ENCODE results near the gene ZNF101. TPM values are rescaled to one million over a fixed set of nuclear protein-coding genes. Genes with fewer than 3 reads are reported as not detected.
"Not testable (repeated sequence)": the region's sequence is repeated elsewhere in the genome, so short reads cannot be mapped to it uniquely, and the experiment has no call there.

The ZNF101 gene
- polyA plus RNA-seq, 1 donor from 2014 or later: 12.2 TPM

DNA sequence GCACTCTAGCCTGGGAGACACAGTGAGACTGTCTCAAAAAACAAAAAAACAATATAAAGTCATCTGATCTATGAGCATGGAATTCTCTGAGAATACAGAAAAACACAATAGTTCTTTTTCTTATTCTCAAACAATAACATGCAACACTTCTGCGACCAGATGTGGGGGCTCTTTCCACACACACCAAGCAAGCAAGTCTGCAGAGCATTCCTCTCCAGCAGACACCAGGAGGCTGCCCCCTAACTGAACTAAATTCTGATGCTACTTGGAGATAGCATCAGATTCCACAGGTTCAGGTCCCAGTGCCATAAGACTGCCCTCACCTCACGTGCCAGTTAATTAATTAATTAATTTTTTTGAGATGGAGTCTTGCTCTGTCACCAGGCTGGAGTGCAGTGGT, 27.7 kb downstream of the ZNF101 start:
- TF ChIP-seq, protein P1, sequence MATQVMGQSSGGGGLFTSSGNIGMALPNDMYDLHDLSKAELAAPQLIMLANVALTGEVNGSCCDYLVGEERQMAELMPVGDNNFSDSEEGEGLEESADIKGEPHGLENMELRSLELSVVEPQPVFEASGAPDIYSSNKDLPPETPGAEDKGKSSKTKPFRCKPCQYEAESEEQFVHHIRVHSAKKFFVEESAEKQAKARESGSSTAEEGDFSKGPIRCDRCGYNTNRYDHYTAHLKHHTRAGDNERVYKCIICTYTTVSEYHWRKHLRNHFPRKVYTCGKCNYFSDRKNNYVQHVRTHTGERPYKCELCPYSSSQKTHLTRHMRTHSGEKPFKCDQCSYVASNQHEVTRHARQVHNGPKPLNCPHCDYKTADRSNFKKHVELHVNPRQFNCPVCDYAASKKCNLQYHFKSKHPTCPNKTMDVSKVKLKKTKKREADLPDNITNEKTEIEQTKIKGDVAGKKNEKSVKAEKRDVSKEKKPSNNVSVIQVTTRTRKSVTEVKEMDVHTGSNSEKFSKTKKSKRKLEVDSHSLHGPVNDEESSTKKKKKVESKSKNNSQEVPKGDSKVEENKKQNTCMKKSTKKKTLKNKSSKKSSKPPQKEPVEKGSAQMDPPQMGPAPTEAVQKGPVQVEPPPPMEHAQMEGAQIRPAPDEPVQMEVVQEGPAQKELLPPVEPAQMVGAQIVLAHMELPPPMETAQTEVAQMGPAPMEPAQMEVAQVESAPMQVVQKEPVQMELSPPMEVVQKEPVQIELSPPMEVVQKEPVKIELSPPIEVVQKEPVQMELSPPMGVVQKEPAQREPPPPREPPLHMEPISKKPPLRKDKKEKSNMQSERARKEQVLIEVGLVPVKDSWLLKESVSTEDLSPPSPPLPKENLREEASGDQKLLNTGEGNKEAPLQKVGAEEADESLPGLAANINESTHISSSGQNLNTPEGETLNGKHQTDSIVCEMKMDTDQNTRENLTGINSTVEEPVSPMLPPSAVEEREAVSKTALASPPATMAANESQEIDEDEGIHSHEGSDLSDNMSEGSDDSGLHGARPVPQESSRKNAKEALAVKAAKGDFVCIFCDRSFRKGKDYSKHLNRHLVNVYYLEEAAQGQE (IDR thresholded peaks at IDR 0.05; ENCODE audit: borderline replicate concordance): no peak
- no peak for TF ChIP-seq MXI1 (conservative IDR thresholded peaks at IDR 0.05; ENCODE audit: poor library complexity, severe bottlenecking)
- TF ChIP-seq RAD21 (conservative IDR thresholded peaks at IDR 0.05): no peak
- TF ChIP-seq, protein P2, sequence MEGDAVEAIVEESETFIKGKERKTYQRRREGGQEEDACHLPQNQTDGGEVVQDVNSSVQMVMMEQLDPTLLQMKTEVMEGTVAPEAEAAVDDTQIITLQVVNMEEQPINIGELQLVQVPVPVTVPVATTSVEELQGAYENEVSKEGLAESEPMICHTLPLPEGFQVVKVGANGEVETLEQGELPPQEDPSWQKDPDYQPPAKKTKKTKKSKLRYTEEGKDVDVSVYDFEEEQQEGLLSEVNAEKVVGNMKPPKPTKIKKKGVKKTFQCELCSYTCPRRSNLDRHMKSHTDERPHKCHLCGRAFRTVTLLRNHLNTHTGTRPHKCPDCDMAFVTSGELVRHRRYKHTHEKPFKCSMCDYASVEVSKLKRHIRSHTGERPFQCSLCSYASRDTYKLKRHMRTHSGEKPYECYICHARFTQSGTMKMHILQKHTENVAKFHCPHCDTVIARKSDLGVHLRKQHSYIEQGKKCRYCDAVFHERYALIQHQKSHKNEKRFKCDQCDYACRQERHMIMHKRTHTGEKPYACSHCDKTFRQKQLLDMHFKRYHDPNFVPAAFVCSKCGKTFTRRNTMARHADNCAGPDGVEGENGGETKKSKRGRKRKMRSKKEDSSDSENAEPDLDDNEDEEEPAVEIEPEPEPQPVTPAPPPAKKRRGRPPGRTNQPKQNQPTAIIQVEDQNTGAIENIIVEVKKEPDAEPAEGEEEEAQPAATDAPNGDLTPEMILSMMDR (IDR thresholded peaks at IDR 0.05; ENCODE audit: poor library complexity, severe bottlenecking): no peak
- no peak for TF ChIP-seq SMC3 (conservative IDR thresholded peaks at IDR 0.05; ENCODE audit: poor library complexity)
- no peak for TF ChIP-seq POLR2AphosphoS5 (IDR thresholded peaks at IDR 0.05)
- no peak for TF ChIP-seq EZH2 (IDR thresholded peaks at IDR 0.05; ENCODE audit: borderline replicate concordance, insufficient read depth, low read length, poor library complexity, severe bottlenecking)
- TF ChIP-seq EP300 (conservative IDR thresholded peaks at IDR 0.05; ENCODE audit: poor library complexity, severe bottlenecking): no peak
- TF ChIP-seq TAF1 (IDR thresholded peaks at IDR 0.05; ENCODE audit: low read depth): no peak
- Histone ChIP-seq H3K27ac (ENCODE audit: low read length) (no peak overlapping the region), H3K9ac (ENCODE audit: low read length) (no peak overlapping the region), H3F3A (ENCODE audit: insufficient read depth, low read length, poor library complexity, severe bottlenecking) (no peaks in the 10 kb centered on the region), H2AFZ (ENCODE audit: low read depth, low read length) (no peak overlapping the region), H3K4me3 (ENCODE audit: low read length) (no peak overlapping the region), H3K27me3 (ENCODE audit: insufficient read depth, low read depth, low read length) (no peaks in the 10 kb centered on the region), H3K9me2 (ENCODE audit: insufficient read depth, low read length) (no peaks in the 10 kb centered on the region), H3K9me3 (ENCODE audit: low read length) (no peaks in the 10 kb centered on the region), H3K79me2 (replicated peaks; ENCODE audit: insufficient read depth, low read length) (no peaks in the 10 kb centered on the region), H3K36me3 (ENCODE audit: insufficient read depth, low read length) (no peaks in the 10 kb centered on the region), H4K20me1 (ENCODE audit: insufficient read depth) (no peaks in the 10 kb centered on the region), H3K4me2 (ENCODE audit: low read length) (no peak overlapping the region)

DNA sequence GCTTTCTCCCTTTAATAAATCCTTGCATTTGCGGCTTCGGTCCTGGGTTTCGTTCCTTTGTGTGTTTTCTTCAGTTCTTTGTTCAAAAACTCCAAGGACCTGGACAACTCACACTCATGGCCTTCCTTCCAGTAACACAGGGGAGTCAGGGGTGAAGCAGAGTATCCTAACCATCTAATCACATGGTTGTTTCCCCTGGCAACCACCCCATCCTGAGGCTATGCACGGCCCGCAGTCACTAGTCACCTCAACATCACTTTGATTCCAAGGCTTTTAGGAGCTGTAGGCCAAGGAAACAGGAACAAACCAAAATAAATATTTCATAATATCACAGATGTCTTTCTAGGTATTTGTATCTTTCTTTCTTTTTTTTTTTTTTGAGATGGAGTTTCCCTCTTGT, 28.9 kb downstream of the ZNF101 start:
- Histone ChIP-seq H3K79me2 (replicated peaks; ENCODE audit: insufficient read depth, low read length) (no peaks in the 10 kb centered on the region), H3F3A (ENCODE audit: insufficient read depth, low read length, poor library complexity, severe bottlenecking) (no peaks in the 10 kb centered on the region), H3K9ac (ENCODE audit: low read length) (no peak overlapping the region), H3K9me2 (ENCODE audit: insufficient read depth, low read length) (no peaks in the 10 kb centered on the region), H3K27ac (ENCODE audit: low read length) (no peak overlapping the region), H2AFZ (ENCODE audit: low read depth, low read length) (no peak overlapping the region), H3K9me3 (ENCODE audit: low read length) (no peaks in the 10 kb centered on the region), H3K4me2 (ENCODE audit: low read length) (no peak overlapping the region), H3K36me3 (ENCODE audit: insufficient read depth, low read length) (no peaks in the 10 kb centered on the region), H4K20me1 (ENCODE audit: insufficient read depth) (no peaks in the 10 kb centered on the region), H3K4me3 (ENCODE audit: low read length) (no peak overlapping the region), H3K27me3 (ENCODE audit: insufficient read depth, low read depth, low read length) (no peaks in the 10 kb centered on the region)
- no peak for TF ChIP-seq EZH2 (IDR thresholded peaks at IDR 0.05; ENCODE audit: borderline replicate concordance, insufficient read depth, low read length, poor library complexity, severe bottlenecking)
- TF ChIP-seq, protein P1 (IDR thresholded peaks at IDR 0.05; ENCODE audit: borderline replicate concordance): no peak
- no peak for TF ChIP-seq MXI1 (conservative IDR thresholded peaks at IDR 0.05; ENCODE audit: poor library complexity, severe bottlenecking)
- TF ChIP-seq, protein P2 (IDR thresholded peaks at IDR 0.05; ENCODE audit: poor library complexity, severe bottlenecking): no peak
- TF ChIP-seq RAD21 (conservative IDR thresholded peaks at IDR 0.05): no peak
- TF ChIP-seq SMC3 (conservative IDR thresholded peaks at IDR 0.05; ENCODE audit: poor library complexity): no peak
- no peak for TF ChIP-seq TAF1 (IDR thresholded peaks at IDR 0.05; ENCODE audit: low read depth)
- no peak for TF ChIP-seq POLR2AphosphoS5 (IDR thresholded peaks at IDR 0.05)
- TF ChIP-seq EP300 (conservative IDR thresholded peaks at IDR 0.05; ENCODE audit: poor library complexity, severe bottlenecking): no peak

DNA sequence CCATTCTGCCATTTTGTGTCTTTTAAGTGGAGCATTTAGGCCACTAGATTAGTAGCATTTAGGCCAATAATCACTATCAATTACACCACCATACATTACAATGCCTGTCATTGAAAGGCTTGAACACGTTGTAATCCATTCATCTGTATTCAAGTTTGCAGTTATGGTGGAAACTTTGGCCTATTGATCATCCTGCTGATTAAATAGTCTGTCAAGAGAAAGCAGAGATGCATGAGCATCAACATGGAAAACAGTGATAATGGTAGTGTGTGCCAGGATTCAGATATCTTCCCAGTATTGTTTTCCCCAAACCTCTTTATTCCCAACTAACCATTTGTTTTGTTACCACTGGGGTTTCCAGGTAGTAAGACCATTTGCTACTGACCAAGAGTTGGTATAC, 31.9 kb downstream of the ZNF101 start:
- not testable (repeated sequence) for H3K4me3 ChIP-seq (ENCODE audit: low read length); H2AFZ ChIP-seq (ENCODE audit: low read depth, low read length); H3K9me2 ChIP-seq (ENCODE audit: insufficient read depth, low read length); H3K4me2 ChIP-seq (ENCODE audit: low read length); H3K27me3 ChIP-seq (ENCODE audit: insufficient read depth, low read depth, low read length); H3K9me3 ChIP-seq (ENCODE audit: low read length); H3F3A ChIP-seq (ENCODE audit: insufficient read depth, low read length, poor library complexity, severe bottlenecking); H3K79me2 ChIP-seq (replicated peaks; ENCODE audit: insufficient read depth, low read length); H3K36me3 ChIP-seq (ENCODE audit: insufficient read depth, low read length); H3K27ac ChIP-seq (ENCODE audit: low read length); H3K9ac ChIP-seq (ENCODE audit: low read length); H4K20me1 ChIP-seq (ENCODE audit: insufficient read depth)
